HCT116 (cell line): ENCODE measurements around the gene CEP55. TPM values are rescaled to one million over a fixed set of nuclear protein-coding genes. Genes with fewer than 3 reads are reported as not detected.
A peak's percentile ranks its signal among the peaks of the same experiment; 100 is the strongest.

Experiments
- ATAC-seq: fragments of 200-7000 bp; cut with Tn5 transposase; 2 replicates; pipeline ENCODE4 v1.9.1; 2020; ENCODE audit warnings: mild to moderate bottlenecking, moderate library complexity
- BruUV-seq: library from RNA; stranded (reverse); fragments of 400-500 nt; replicated peaks from 2 replicates; lab custom pipeline; 2021; lab: Mats Ljungman, UMichigan
- CTCF ChIA-PET: fragments of 300-600 bp; sonication (Branson Sonifier 250); formaldehyde crosslinking; loops from one replicate; lab custom pipeline; 2021; ENCODE audit warnings: antibody characterized with exemption; lab: Charles Lee
- POLR2A ChIA-PET: fragments of 300-600, 350-600 bp; sonication (Branson Sonifier 250); formaldehyde crosslinking; loops from one replicate; lab custom pipeline; 2021; ENCODE audit warnings: antibody characterized with exemption; lab: Charles Lee
- RAD21 ChIA-PET, 2 experiments: fragments of 300-600 bp; sonication (Branson Sonifier 250); formaldehyde crosslinking; loops; one replicate each; lab custom pipeline; 2023; ENCODE audit warnings: low total read pairs in 2 of 2; ENCODE audit not compliant: uncharacterized antibody in 2 of 2, unreplicated experiment in 2 of 2, low non-redundant PET in 1 of 2; lab: Charles Lee
- DNase-seq: peaks from one replicate; pipeline ENCODE4 v3.0.0-alpha.2; 2010; ENCODE audit warnings: low read depth, low spot score
- H2AFZ ChIP-seq: fragments of 200-600 bp; shearing (Covaris generic), sonication (generic); 2 replicates; pipeline ENCODE4 v1.6.1; 2017; ENCODE audit warnings: low read depth, mixed run types, mixed read lengths, antibody characterized with exemption, low read length; ENCODE audit not compliant: poor library complexity, severe bottlenecking
- H3K27ac ChIP-seq: 2 replicates; pipeline ENCODE4 v1.5.1; 2012; ENCODE audit warnings: low read depth, low read length
- H3K27me3 ChIP-seq: fragments of 200-600 bp; sonication (generic); 2 replicates; pipeline ENCODE4 v1.6.1; 2016; ENCODE audit warnings: mixed run types, low read length, mixed read lengths; ENCODE audit not compliant: insufficient read depth
- H3K36me3 ChIP-seq, 2 experiments: fragments of 200-500 bp in 1 of 2; fragments of 200-600 bp in 1 of 2; sonication (Bioruptor generic) in 1 of 2; sonication (generic) in 1 of 2; 2 replicates each; pipeline versions ENCODE4 v1.5.1 to v1.6.1; 2014 to 2016; ENCODE audit warnings: low read length in 2 of 2, inconsistent platforms in 1 of 2, mixed read lengths in 1 of 2, mixed run types in 1 of 2; ENCODE audit not compliant: insufficient read depth in 2 of 2, control insufficient read depth in 1 of 2
- H3K4me1 ChIP-seq, 2 experiments: fragments of 200-600 bp in 1 of 2; sonication (generic) in 1 of 2; 2 replicates each; pipeline versions ENCODE4 v1.5.1 to v1.6.1; 2012 to 2017; ENCODE audit warnings: low read length in 2 of 2, inconsistent platforms in 1 of 2, mild to moderate bottlenecking in 1 of 2, mixed read lengths in 1 of 2, mixed run types in 1 of 2, moderate library complexity in 1 of 2; ENCODE audit not compliant: insufficient read depth in 2 of 2, control insufficient read depth in 1 of 2
- H3K4me2 ChIP-seq: fragments of 200-600 bp; sonication (generic); 2 replicates; pipeline ENCODE4 v1.6.1; 2017; ENCODE audit warnings: mixed run types, low read length, mixed read lengths
- H3K4me3 ChIP-seq, 2 experiments: fragments of 200-600 bp in 1 of 2; sonication (generic) in 1 of 2; replicated peaks in 1 of 2; 2 replicates each; pipeline ENCODE4 v1.5.1; 2011 to 2016; ENCODE audit warnings: low read length in 2 of 2, control low read depth in 1 of 2, low read depth in 1 of 2, mild to moderate bottlenecking in 1 of 2, mixed read lengths in 1 of 2, mixed run types in 1 of 2
- H3K79me2 ChIP-seq: fragments of 200-600 bp; sonication (generic); 2 replicates; pipeline ENCODE4 v1.6.1; 2017; ENCODE audit warnings: mild to moderate bottlenecking, mixed run types, low read length, moderate library complexity, mixed read lengths; ENCODE audit not compliant: insufficient read depth
- H3K9ac ChIP-seq: fragments of 200-600 bp; sonication (generic); 2 replicates; pipeline ENCODE4 v1.6.1; 2016; ENCODE audit warnings: low read length, mixed read lengths
- H3K9me2 ChIP-seq: fragments of 200-600 bp; sonication (generic), shearing (Covaris generic); 2 replicates; pipeline ENCODE4 v1.6.1; 2017; ENCODE audit warnings: mixed run types, mild to moderate bottlenecking, moderate library complexity; ENCODE audit not compliant: insufficient read depth
- H3K9me3 ChIP-seq, 2 experiments: fragments of 200-500 bp in 1 of 2; fragments of 200-600 bp in 1 of 2; sonication (Bioruptor generic) in 1 of 2; sonication (generic) in 1 of 2; 2 replicates each; pipeline ENCODE4 v1.6.1; 2014 to 2017; ENCODE audit warnings: low read length in 2 of 2, mixed read lengths in 2 of 2, inconsistent platforms in 1 of 2, low read depth in 1 of 2, mild to moderate bottlenecking in 1 of 2, mixed run types in 1 of 2, moderate library complexity in 1 of 2; ENCODE audit not compliant: control insufficient read depth in 1 of 2, insufficient read depth in 1 of 2
- H4K20me1 ChIP-seq: fragments of 200-600 bp; sonication (generic), shearing (Covaris generic); 2 replicates; pipeline ENCODE4 v1.6.1; 2017; ENCODE audit warnings: mixed run types, mild to moderate bottlenecking, moderate library complexity; ENCODE audit not compliant: insufficient read depth
- CTCF ChIP-seq, 3 experiments: fragments of 200-600 bp in 1 of 3; sonication (generic) in 1 of 3; IDR thresholded peaks in 2 of 3; conservative IDR thresholded peaks in 1 of 3; 2 replicates each; pipeline ENCODE4 v1.5.1; 2012 to 2017; ENCODE audit warnings: low read depth in 2 of 3, low read length in 2 of 3, antibody characterized with exemption in 1 of 3, borderline replicate concordance in 1 of 3, control low read depth in 1 of 3, mild to moderate bottlenecking in 1 of 3, mixed read lengths in 1 of 3, mixed run types in 1 of 3, moderate library complexity in 1 of 3; ENCODE audit not compliant: insufficient read depth in 1 of 3
- EZH2phosphoT487 ChIP-seq: fragments of 200-600 bp; IDR thresholded peaks from 2 replicates; pipeline ENCODE4 v1.6.1; 2018; ENCODE audit warnings: antibody characterized with exemption, borderline replicate concordance
- FOSL1 ChIP-seq: IDR thresholded peaks from 2 replicates; pipeline ENCODE4 v1.6.1; 2012; ENCODE audit warnings: low read depth
- MAX ChIP-seq: IDR thresholded peaks from 2 replicates; pipeline ENCODE4 v1.6.1; 2012
- POLR2A ChIP-seq: IDR thresholded peaks from 2 replicates; pipeline ENCODE4 v1.7.0; 2011; ENCODE audit warnings: borderline replicate concordance; ENCODE audit not compliant: insufficient read depth, insufficient read length; ENCODE audit errors: extremely low read depth
- POLR2AphosphoS5 ChIP-seq: IDR thresholded peaks from 2 replicates; pipeline ENCODE4 v1.6.1; 2011; ENCODE audit warnings: mild to moderate bottlenecking, low read depth, low read length, moderate library complexity
- SIN3A ChIP-seq: IDR thresholded peaks from 2 replicates; pipeline ENCODE4 v1.6.1; 2012; ENCODE audit warnings: low read depth
- SP1 ChIP-seq: IDR thresholded peaks from 2 replicates; pipeline ENCODE4 v1.6.1; 2012; ENCODE audit warnings: low read depth
- SRF ChIP-seq: IDR thresholded peaks from 2 replicates; pipeline ENCODE4 v1.6.1; 2012; ENCODE audit warnings: low read depth
- TCF7L2 ChIP-seq: IDR thresholded peaks from 2 replicates; pipeline ENCODE4 v1.7.0; 2011; ENCODE audit warnings: borderline replicate concordance, inconsistent platforms; ENCODE audit not compliant: insufficient read depth, insufficient read length; ENCODE audit errors: extremely low read depth
- ZNF274 ChIP-seq: fragments of 200-500 bp; sonication (Bioruptor generic); IDR thresholded peaks from 2 replicates; pipeline ENCODE4 v1.6.1; 2014; ENCODE audit warnings: mild to moderate bottlenecking, low read depth, low read length, inconsistent platforms
- intact Hi-C: fragments of 100-400 bp; cut with micrococcal nuclease; formaldehyde crosslinking; loops from 2 replicates; pipeline ENCODE4 v1.10.0; 2022
- total RNA-seq: library from RNA; stranded (reverse); gene quantifications from one replicate; pipeline ENCODE4 v1.2.1, GENCODE V29; 2021; ENCODE audit not compliant: unreplicated experiment

Gene CEP55
- total RNA-seq, 1 experiment from 2014 or later, result 63.7 TPM

- Histone ChIP-seq H4K20me1 (no peaks in the 10 kb centered on the region), H3K27me3 (no peaks in the 10 kb centered on the region), H3K4me1 (peaks cover 8 to 20% of the 10 kb centered on the region in 2 experiments; a peak in 3 of 4 replicates), H3K27ac (no peak overlapping the region), H3K9me2 (no peaks in the 10 kb centered on the region), H3K9me3 (no peaks in the 10 kb centered on the region), H2AFZ (peak overlapping the region; percentile 31), H3K36me3 (no peaks in the 10 kb centered on the region), H3K79me2 (peaks cover 31% of the 10 kb centered on the region), H3K4me3 (no peak overlapping the region), H3K4me2 (no peak overlapping the region), H3K9ac (no peak overlapping the region)
- RAD21 ChIA-PET, result no interaction called here
- intact Hi-C loops, result no loop called here
- TF ChIP-seq TCF7L2 (no peak), SRF (no peak), POLR2AphosphoS5 (no peak), CTCF (IDR thresholded peaks at IDR 0.05 in 2 of 3, conservative IDR thresholded peaks at IDR 0.05 in 1 of 3; ENCODE audit: borderline replicate concordance in 1 of 3, insufficient read depth in 1 of 3, low read depth in 2 of 3, low read length in 2 of 3) (no peak), SIN3A (no peak), SP1 (no peak), MAX (no peak), ZNF274 (no peak), POLR2A (no peak), EZH2phosphoT487 (no peak), FOSL1 (no peak)
- BruUV-seq, result no TSS peak
- DNase-seq (no peak), ATAC-seq (no peak)
- POLR2A ChIA-PET, result interaction anchor here (1.3 kb wide), 1 partner anchor 8 kb away, joined by 5 read pairs; no protein-coding TSS in a partner anchor
- CTCF ChIA-PET, result interaction anchor here (1.6 kb wide), 1 partner anchor 11 kb away, joined by 6 read pairs; no protein-coding TSS in a partner anchor
Observed at GRCh38 chr10:93494494-93494893, 1.9 kb upstream of the CEP55 start.
